Peyer's patch (tissue), 4 donors: ENCODE results near the gene SETD4. TPM values are rescaled to one million over a fixed set of nuclear protein-coding genes. Genes with fewer than 3 reads are reported as not detected.

Experiments
- DNase-seq, 3 donors: peaks; one replicate each; pipeline ENCODE4 v3.0.0-alpha.2; 2017 to 2019
- H3K27ac ChIP-seq, 4 donors: fragments of 200-600 bp; sonication (generic); one replicate each; pipeline ENCODE4 v1.5.1; 2016 to 2019
- H3K27me3 ChIP-seq, 2 donors: fragments of 200-600 bp; sonication (generic); one replicate each; pipeline ENCODE4 v1.5.1; 2019
- H3K36me3 ChIP-seq, 3 donors: fragments of 200-600 bp; sonication (generic); one replicate each; pipeline ENCODE4 v1.5.1; 2016 to 2019
- H3K4me1 ChIP-seq, 4 donors: fragments of 200-600 bp; sonication (generic); one replicate each; pipeline ENCODE4 v1.5.1; 2016 to 2019
- H3K4me3 ChIP-seq, 4 donors: fragments of 200-600 bp; sonication (generic); 1 replicate in 3 of 4; 2 replicates in 1 of 4; pipeline ENCODE4 v1.5.1; 2016 to 2019; ENCODE audit warnings: mild to moderate bottlenecking in 1 of 4
- H3K9me3 ChIP-seq, 4 donors: fragments of 200-600 bp; sonication (generic); one replicate each; pipeline ENCODE4 v1.5.1; 2016 to 2019; ENCODE audit warnings: mild to moderate bottlenecking in 1 of 4
- POLR2A ChIP-seq, 2 donors: fragments of 450-650 bp; IDR thresholded peaks; one replicate each; pipeline ENCODE4 v1.5.1; 2017; ENCODE audit warnings: antibody characterized with exemption in 2 of 2, mild to moderate bottlenecking in 2 of 2, moderate library complexity in 2 of 2
- total RNA-seq, 4 donors: library from RNA; depleted of rRNA; stranded (reverse); fragments of >200 nt; gene quantifications; one replicate each; pipeline ENCODE4 v1.1.0, GENCODE V29; 2016
- TF ChIP-seq, protein P1 (sequence below), 6 experiments: fragments of 450-650 bp in 4 of 6; fragments of 200-600 bp in 2 of 6; sonication (generic) in 1 of 6; IDR thresholded peaks; one replicate each; pipeline ENCODE4 v1.5.1; 2017 to 2019; ENCODE audit warnings: antibody characterized with exemption in 6 of 6, mild to moderate bottlenecking in 3 of 6, moderate library complexity in 1 of 6

The SETD4 gene
- total RNA-seq, 4 donors from 2014 or later: 37.1 to 73.2 (median 56.0) TPM

DNA sequence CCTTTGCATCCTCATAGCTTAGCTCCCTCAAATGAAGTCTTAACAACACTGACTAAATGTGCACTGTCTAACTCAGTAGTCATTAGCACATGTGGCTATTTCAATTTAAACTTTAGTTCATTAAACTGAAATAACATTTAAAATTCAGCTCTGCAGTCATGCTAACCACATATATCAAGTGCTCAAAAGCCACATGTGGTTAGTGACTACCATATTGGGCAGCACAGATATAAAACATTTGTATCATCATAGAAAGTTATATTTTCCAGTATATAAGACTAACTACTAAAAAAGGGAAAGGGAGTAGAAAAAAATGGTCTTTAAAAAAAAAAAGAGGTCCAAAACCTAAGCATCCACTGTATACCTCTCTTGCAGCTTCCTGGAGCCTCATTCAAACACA is 64.1 kb downstream of the SETD4 start:
- DNase-seq: no peak
- Histone ChIP-seq H3K4me1 (no peaks in the 10 kb centered on the region), H3K27ac (no peak overlapping the region), H3K27me3 (no peaks in the 10 kb centered on the region), H3K36me3 (no peaks in the 10 kb centered on the region), H3K4me3 (no peak overlapping the region), H3K9me3 (no peaks in the 10 kb centered on the region)
- TF ChIP-seq, protein P1, sequence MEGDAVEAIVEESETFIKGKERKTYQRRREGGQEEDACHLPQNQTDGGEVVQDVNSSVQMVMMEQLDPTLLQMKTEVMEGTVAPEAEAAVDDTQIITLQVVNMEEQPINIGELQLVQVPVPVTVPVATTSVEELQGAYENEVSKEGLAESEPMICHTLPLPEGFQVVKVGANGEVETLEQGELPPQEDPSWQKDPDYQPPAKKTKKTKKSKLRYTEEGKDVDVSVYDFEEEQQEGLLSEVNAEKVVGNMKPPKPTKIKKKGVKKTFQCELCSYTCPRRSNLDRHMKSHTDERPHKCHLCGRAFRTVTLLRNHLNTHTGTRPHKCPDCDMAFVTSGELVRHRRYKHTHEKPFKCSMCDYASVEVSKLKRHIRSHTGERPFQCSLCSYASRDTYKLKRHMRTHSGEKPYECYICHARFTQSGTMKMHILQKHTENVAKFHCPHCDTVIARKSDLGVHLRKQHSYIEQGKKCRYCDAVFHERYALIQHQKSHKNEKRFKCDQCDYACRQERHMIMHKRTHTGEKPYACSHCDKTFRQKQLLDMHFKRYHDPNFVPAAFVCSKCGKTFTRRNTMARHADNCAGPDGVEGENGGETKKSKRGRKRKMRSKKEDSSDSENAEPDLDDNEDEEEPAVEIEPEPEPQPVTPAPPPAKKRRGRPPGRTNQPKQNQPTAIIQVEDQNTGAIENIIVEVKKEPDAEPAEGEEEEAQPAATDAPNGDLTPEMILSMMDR (IDR thresholded peaks at IDR 0.05): no peak
- TF ChIP-seq POLR2A (IDR thresholded peaks at IDR 0.05): no peak

DNA sequence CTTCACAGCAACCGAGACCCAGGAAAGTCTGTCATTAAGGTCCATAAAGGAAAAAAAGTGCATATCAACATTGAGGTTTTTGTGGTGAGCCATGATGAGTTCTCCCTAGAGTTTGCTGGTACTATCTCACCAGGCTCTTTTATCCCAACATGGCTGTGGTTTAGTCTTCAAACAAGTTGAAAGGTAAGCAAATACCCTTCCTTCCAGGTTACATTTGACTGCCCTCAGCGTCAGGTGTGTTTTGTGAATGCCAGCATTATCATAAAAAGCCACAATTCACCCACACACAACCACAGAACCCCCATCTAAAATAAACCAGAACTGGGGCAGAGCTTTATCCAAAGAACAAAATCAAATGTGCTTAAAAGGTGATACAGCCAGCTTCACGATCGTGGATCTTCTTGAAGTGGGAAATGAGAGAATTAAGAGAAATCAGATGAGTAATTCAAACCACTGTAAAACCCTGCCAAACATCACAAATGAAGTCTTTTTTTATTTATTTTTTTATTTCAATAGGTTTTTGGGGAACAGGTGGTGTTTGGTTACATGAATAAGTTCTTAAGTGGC is 64.7 kb downstream of the SETD4 start:
- Histone ChIP-seq H3K4me1 (no peaks in the 10 kb centered on the region), H3K4me3 (no peak overlapping the region), H3K9me3 (no peaks in the 10 kb centered on the region), H3K27ac (no peak overlapping the region), H3K36me3 (no peaks in the 10 kb centered on the region), H3K27me3 (no peaks in the 10 kb centered on the region)
- DNase-seq: no peak
- TF ChIP-seq, protein P1 (IDR thresholded peaks at IDR 0.05): no peak
- TF ChIP-seq POLR2A (IDR thresholded peaks at IDR 0.05): no peak

DNA sequence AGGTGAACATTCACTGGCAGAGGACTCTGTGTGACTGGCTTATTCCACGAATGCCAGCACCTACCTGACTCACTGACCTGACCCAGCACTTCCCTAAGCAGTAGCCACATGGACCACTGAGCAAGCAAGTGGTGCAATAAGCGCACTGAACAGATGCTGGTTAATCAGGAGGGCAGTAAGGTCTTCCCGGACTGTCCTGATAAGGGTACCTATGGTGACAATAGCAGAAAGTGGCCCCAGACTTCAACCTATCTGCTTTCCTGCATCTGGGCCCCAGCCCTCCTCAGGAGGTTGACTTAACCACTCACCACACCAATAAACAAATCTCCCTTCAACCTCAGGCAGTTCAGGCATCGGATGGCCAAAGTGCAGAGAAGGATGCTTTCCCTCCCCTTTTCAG is 65.7 kb downstream of the SETD4 start:
- Histone ChIP-seq H3K4me1 (no peaks in the 10 kb centered on the region), H3K36me3 (no peaks in the 10 kb centered on the region), H3K9me3 (no peaks in the 10 kb centered on the region), H3K27me3 (no peaks in the 10 kb centered on the region), H3K4me3 (no peak overlapping the region), H3K27ac (no peak overlapping the region)
- DNase-seq: no peak
- TF ChIP-seq, protein P1 (IDR thresholded peaks at IDR 0.05): no peak
- no peak for TF ChIP-seq POLR2A (IDR thresholded peaks at IDR 0.05)

DNA sequence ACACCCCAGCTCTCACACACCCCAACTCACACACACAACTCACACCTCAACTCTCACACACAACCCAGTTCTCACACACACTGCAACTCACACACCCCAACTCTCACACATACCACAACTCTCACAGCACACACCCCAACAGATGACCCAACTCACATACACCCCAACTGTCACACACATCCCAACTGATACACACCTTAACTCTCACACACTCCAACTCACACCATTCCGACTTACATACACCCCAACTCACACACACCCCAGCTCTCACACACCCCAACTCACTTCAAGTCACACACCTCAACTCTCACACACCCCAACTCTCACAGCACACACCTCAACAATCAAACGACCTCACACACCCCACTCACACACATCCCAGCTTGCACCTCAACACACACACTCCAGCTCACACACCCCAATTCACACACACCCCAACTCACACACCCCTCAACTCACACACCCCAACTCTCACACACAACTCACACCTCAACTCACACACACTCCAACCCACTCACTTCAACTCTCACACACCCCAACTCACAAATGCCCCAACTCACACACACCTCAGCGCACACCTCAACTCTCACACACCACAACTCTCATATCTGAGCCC is 66.3 kb downstream of the SETD4 start:
- DNase-seq: no peak
- no peaks in the 10 kb centered on the region for H3K9me3 ChIP-seq
- H3K4me1 ChIP-seq: no peaks in the 10 kb centered on the region
- no peak overlapping the region for H3K27ac ChIP-seq
- H3K4me3 ChIP-seq: no peak overlapping the region
- H3K27me3 ChIP-seq: no peaks in the 10 kb centered on the region
- no peaks in the 10 kb centered on the region for H3K36me3 ChIP-seq
- TF ChIP-seq, protein P1 (IDR thresholded peaks at IDR 0.05): no peak
- no peak for TF ChIP-seq POLR2A (IDR thresholded peaks at IDR 0.05)

DNA sequence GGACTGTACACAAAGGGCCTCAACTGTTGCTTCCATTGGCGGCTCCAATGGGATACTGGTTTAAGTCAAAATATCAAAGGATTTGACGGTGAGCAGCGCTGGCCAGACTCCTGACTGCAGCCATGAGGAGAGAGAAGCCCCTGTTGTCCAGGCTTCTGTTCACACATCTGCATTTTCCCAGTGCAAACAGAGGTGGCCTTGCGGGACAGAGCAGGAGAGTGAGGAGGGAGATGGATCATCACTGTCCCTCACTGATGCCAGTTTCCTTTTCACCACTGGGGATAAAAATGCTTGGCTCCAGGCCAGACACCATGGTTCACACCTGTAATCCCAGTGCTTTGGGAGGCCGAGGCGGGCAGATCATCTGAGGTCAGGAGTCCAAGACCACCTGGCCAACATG is 69.2 kb downstream of the SETD4 start:
- no peak overlapping the region for H3K27ac ChIP-seq
- no peak for DNase-seq
- no peak for TF ChIP-seq POLR2A (IDR thresholded peaks at IDR 0.05)
- TF ChIP-seq, protein P1 (IDR thresholded peaks at IDR 0.05): no peak
- no peaks in the 10 kb centered on the region for H3K9me3 ChIP-seq
- H3K4me1 ChIP-seq: no peaks in the 10 kb centered on the region
- no peak overlapping the region for H3K4me3 ChIP-seq
- H3K36me3 ChIP-seq: no peaks in the 10 kb centered on the region
- no peaks in the 10 kb centered on the region for H3K27me3 ChIP-seq
